Stomach smooth muscle (tissue), 2 donors: ENCODE results near the gene COMMD7.
"Not testable (repeated sequence)": the region's sequence is repeated elsewhere in the genome, so short reads cannot be mapped to it uniquely, and the experiment has no call there.

Experiments
- H3K27ac ChIP-seq: one replicate; pipeline ENCODE4 v1.7.0; 2013; ENCODE audit warnings: mild to moderate bottlenecking, low read length, inconsistent platforms
- H3K27me3 ChIP-seq, 2 donors: one replicate each; pipeline ENCODE4 v1.7.0; 2013; ENCODE audit warnings: low read length in 2 of 2; ENCODE audit not compliant: insufficient read depth in 2 of 2, control insufficient read depth in 1 of 2
- H3K36me3 ChIP-seq, 2 donors: one replicate each; pipeline ENCODE4 v1.7.0; 2013; ENCODE audit warnings: low read length in 2 of 2; ENCODE audit not compliant: control insufficient read depth in 2 of 2, insufficient read depth in 2 of 2
- H3K4me1 ChIP-seq: one replicate; pipeline ENCODE4 v1.7.0; 2013; ENCODE audit warnings: low read length; ENCODE audit not compliant: control insufficient read depth, insufficient read depth
- H3K4me3 ChIP-seq, 2 donors: one replicate each; pipeline ENCODE4 v1.7.0; 2013; ENCODE audit warnings: low read length in 2 of 2
- H3K9ac ChIP-seq, 2 donors: one replicate each; pipeline ENCODE4 v1.7.0; 2013; ENCODE audit warnings: low read length in 2 of 2, mild to moderate bottlenecking in 1 of 2
- H3K9me3 ChIP-seq, 2 donors: one replicate each; pipeline ENCODE4 v1.7.0; 2013; ENCODE audit warnings: low read length in 2 of 2; ENCODE audit not compliant: control insufficient read depth in 2 of 2
- donor health status: healthy.
- donor health status: Pancreatic carcinoma.

Gene COMMD7

DNA sequence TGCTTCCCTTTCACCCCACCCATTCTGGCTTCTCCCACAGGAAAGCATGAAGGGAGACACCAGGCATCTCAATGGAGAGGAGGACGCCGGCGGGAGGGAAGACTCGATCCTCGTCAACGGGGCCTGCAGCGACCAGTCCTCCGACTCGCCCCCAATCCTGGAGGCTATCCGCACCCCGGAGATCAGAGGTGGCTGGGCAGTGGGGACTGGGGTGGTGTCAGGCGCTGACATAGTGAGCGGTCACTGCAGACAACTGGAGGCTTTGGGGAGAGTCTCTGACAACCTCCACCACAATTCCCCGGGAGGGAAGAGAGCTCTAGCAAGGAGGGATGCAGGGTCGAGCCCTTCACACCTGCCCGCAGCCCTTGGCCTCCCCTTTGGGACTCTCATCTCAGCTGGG is 37.0 kb upstream of the COMMD7 start:
- Histone ChIP-seq H3K9ac (no peak overlapping the region), H3K27ac (no peak overlapping the region), H3K9me3 (no peaks in the 10 kb centered on the region), H3K4me1 (no peaks in the 10 kb centered on the region), H3K36me3 (no peaks in the 10 kb centered on the region), H3K4me3 (no peak overlapping the region), H3K27me3 (no peaks in the 10 kb centered on the region)

GRCh38 chr20:32779500-32780211 is 36.4 kb upstream of the COMMD7 start:
- H3K9ac ChIP-seq: no peak overlapping the region
- no peak overlapping the region for H3K4me3 ChIP-seq
- no peaks in the 10 kb centered on the region for H3K9me3 ChIP-seq
- no peak overlapping the region for H3K27ac ChIP-seq
- no peaks in the 10 kb centered on the region for H3K36me3 ChIP-seq
- H3K27me3 ChIP-seq: no peaks in the 10 kb centered on the region
- H3K4me1 ChIP-seq: no peaks in the 10 kb centered on the region

DNA sequence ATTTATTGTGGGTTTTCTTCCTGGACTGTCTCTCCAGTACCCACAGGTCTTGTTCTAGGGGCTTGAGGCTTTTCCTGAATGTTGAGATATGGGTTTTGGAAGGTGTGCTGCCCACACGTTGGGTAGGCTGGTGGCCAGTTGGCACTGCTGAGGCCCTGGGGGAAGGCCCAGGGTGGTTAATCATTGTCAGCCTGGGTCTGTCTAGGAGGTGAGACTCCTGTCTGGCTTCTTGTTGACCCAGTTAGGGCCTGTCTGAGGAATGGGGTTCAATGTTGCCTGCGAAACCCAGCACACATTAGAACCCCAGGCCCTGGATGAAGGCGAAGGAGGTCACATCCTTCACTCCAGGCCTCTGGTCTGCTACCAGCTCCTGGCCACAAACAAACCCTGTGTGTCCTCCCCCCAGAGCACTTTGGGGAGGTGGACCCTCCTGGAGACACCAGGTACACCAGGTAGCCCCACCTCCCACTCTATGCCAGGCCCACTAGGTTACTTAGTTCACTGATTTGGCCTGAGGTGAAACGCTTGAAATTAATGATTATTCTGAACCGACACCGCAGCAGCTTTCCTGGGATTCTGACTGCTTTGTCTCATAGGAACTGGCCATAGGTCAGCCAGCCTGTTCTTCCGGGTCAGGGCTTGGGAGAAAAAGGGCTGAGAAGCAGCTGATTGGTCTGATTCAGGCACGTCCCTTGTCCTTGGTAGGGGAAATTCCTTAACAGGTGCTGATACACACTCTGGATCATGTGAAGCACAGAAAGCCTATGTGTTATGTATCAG is 34.1 kb upstream of the COMMD7 start:
- H3K36me3 ChIP-seq: no peaks in the 10 kb centered on the region
- H3K9ac ChIP-seq: no peak overlapping the region
- no peaks in the 10 kb centered on the region for H3K4me1 ChIP-seq

DNA sequence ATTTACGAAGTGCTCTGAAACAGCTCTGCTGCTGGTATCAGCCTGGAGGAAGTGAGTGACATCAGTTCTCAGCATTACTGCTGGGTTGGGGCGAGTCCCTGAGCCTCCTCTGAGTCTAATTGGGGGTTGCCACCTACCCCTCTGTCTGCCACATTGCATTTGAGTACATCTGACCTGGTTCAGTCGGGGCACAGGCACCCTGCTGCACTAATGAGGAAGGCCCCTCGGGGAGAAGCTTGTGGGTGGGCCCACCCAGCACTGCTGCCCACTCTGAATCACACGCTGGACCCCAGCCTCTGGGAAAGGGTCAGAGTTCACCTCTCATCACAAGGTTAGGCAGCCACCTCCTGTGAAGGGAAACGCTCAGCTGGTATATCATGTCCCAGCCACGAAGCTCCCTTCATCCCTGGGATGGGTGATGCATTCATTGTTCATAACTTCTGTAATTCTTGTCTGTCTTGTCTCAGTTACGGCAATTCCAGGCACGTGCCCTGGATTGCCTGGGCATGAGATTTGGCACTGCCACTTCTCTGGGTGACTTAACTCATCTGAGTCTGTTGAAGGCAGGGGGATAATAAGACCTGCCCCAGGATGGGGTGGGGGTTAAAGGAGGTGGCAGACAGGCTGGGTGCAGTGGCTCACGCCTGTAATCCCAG is 32.2 kb upstream of the COMMD7 start:
- H3K36me3 ChIP-seq: no peaks in the 10 kb centered on the region
- H3K4me3 ChIP-seq: no peak overlapping the region
- H3K27ac ChIP-seq: no peak overlapping the region

More for the DNA sequence above, 34.1 kb upstream of the COMMD7 start:
- H3K9me3 ChIP-seq: no peaks in the 10 kb centered on the region
- H3K4me3 ChIP-seq: no peak overlapping the region
- no peaks in the 10 kb centered on the region for H3K27me3 ChIP-seq
- no peak overlapping the region for H3K27ac ChIP-seq

GRCh38 chr20:32773855-32774254 is 30.6 kb upstream of the COMMD7 start:
- no peak overlapping the region for H3K4me3 ChIP-seq
- H3K9ac ChIP-seq: no peak overlapping the region
- no peaks in the 10 kb centered on the region for H3K36me3 ChIP-seq

More for the DNA sequence above, 32.2 kb upstream of the COMMD7 start:
- no peaks in the 10 kb centered on the region for H3K27me3 ChIP-seq
- no peaks in the 10 kb centered on the region for H3K9me3 ChIP-seq
- H3K4me1 ChIP-seq: no peaks in the 10 kb centered on the region
- H3K9ac ChIP-seq: no peak overlapping the region

GRCh38 chr20:32773223-32773622 is 30.0 kb upstream of the COMMD7 start:
- Histone ChIP-seq H3K9me3 (no peaks in the 10 kb centered on the region), H3K9ac (no peak overlapping the region), H3K36me3 (no peaks in the 10 kb centered on the region), H3K4me1 (no peaks in the 10 kb centered on the region), H3K27me3 (no peaks in the 10 kb centered on the region), H3K4me3 (no peak overlapping the region), H3K27ac (no peak overlapping the region)

More at GRCh38 chr20:32773855-32774254, 30.6 kb upstream of the COMMD7 start:
- Histone ChIP-seq H3K4me1 (no peaks in the 10 kb centered on the region), H3K27me3 (no peaks in the 10 kb centered on the region), H3K27ac (no peak overlapping the region), H3K9me3 (no peaks in the 10 kb centered on the region)

DNA sequence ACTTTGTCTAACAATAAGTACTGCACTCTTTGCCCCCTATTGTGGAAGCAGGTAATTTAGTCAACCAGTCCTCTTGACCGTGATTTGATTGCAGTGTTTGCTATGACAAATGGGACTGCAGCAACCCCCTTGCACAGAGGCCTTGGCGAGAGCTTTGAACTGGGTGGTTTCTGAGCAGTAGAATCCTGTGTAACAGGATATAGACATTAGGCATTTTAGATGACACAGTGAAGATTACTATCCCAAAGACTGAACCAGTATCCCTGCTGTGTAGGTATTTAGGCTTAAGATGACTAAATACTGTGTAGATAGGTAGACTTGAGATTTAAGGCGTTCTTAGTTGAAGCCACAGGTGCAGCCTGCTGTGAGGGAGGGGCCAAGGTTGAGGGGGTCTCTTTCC is 28.8 kb upstream of the COMMD7 start:
- Histone ChIP-seq H3K4me3 (no peak overlapping the region), H3K36me3 (no peaks in the 10 kb centered on the region), H3K4me1 (no peaks in the 10 kb centered on the region), H3K27me3 (no peaks in the 10 kb centered on the region), H3K9me3 (no peaks in the 10 kb centered on the region), H3K27ac (no peak overlapping the region), H3K9ac (no peak overlapping the region)

GRCh38 chr20:32767418-32768198 is 24.3 kb upstream of the COMMD7 start:
- Histone ChIP-seq H3K27ac (no peak overlapping the region), H3K9me3 (no peaks in the 10 kb centered on the region)

GRCh38 chr20:32765230-32765875 is 22.1 kb upstream of the COMMD7 start:
- H3K27ac ChIP-seq, H3K27me3 ChIP-seq, H3K36me3 ChIP-seq, H3K9me3 ChIP-seq, H3K4me3 ChIP-seq, H3K9ac ChIP-seq: not testable (repeated sequence)
- peaks cover 19% of the 10 kb centered on the region for H3K4me1 ChIP-seq

More at GRCh38 chr20:32767418-32768198, 24.3 kb upstream of the COMMD7 start:
- H3K36me3 ChIP-seq: no peaks in the 10 kb centered on the region
- H3K4me1 ChIP-seq: peaks cover 11% of the 10 kb centered on the region
- no peak overlapping the region for H3K4me3 ChIP-seq
- H3K9ac ChIP-seq: no peak overlapping the region
- no peaks in the 10 kb centered on the region for H3K27me3 ChIP-seq
